GM12878 (cell line): ENCODE measurements around the gene SERTM2. TPM values are rescaled to one million over a fixed set of nuclear protein-coding genes. Genes with fewer than 3 reads are reported as not detected.

ENCODE experiments used
- ATAC-seq: fragments of 200-7000 bp; cut with Tn5 transposase; 3 replicates; pipeline ENCODE4 v1.9.1; 2020; ENCODE audit warnings: mild to moderate bottlenecking, moderate library complexity
- BruUV-seq: library from RNA; stranded (reverse); fragments of 400-500 nt; replicated peaks from 2 replicates; lab custom pipeline; 2021; lab: Mats Ljungman, UMichigan
- CTCF ChIA-PET: fragments of 300-600 bp; sonication (Branson Sonifier 250); formaldehyde crosslinking; extraction: SDS; loops from one replicate; lab custom pipeline; 2021; ENCODE audit warnings: inconsistent platforms; lab: Yijun Ruan, JAX
- POLR2A ChIA-PET: fragments of 350-600 bp; formaldehyde crosslinking; extraction: SDS; loops from one replicate; lab custom pipeline; 2021; ENCODE audit warnings: inconsistent platforms; lab: Charles Lee
- RAD21 ChIA-PET: fragments of 300-600 bp; sonication (Branson Sonifier 250); formaldehyde crosslinking; loops from one replicate; lab custom pipeline; 2023; ENCODE audit warnings: antibody characterized with exemption; ENCODE audit not compliant: unreplicated experiment; lab: Charles Lee
- SMC1A ChIA-PET: fragments of 300-600 bp; sonication (Branson Sonifier 250); formaldehyde crosslinking; loops from one replicate; lab custom pipeline; 2023; ENCODE audit not compliant: unreplicated experiment, uncharacterized antibody; lab: Charles Lee
- DNase-seq: peaks from one replicate; pipeline ENCODE4 v3.0.0-alpha.2; 2011; ENCODE audit warnings: low read depth, low spot score
- FAIRE-seq: peaks from 3 replicates; lab custom pipeline; 2011; peaks lifted over from hg19 to GRCh38; lab: Jason Lieb, UNC
- H2AFZ ChIP-seq: 2 replicates; pipeline ENCODE4 v1.6.0; 2011; ENCODE audit warnings: low read depth, low read length, control low read depth; ENCODE audit not compliant: control insufficient read depth
- H3K27ac ChIP-seq: 2 replicates; pipeline ENCODE4 v1.5.1; 2011; ENCODE audit warnings: control low read depth; ENCODE audit not compliant: control insufficient read depth, insufficient read depth
- H3K27me3 ChIP-seq, 2 experiments: replicated peaks in 1 of 2; 2 replicates each; pipeline versions ENCODE4 v1.6.0 to v1.6.1; 2011; ENCODE audit warnings: low read length in 1 of 2; ENCODE audit not compliant: control insufficient read depth in 2 of 2, insufficient read depth in 2 of 2
- H3K36me3 ChIP-seq, 2 experiments: 2 replicates each; pipeline ENCODE4 v1.5.1; 2011; ENCODE audit warnings: low read length in 1 of 2; ENCODE audit not compliant: control insufficient read depth in 2 of 2, insufficient read depth in 2 of 2
- H3K4me1 ChIP-seq: 2 replicates; pipeline ENCODE4 v1.6.1; 2011; ENCODE audit warnings: mild to moderate bottlenecking, low read length, moderate library complexity, mixed read lengths; ENCODE audit not compliant: control insufficient read depth, insufficient read depth
- H3K4me2 ChIP-seq: 2 replicates; pipeline ENCODE4 v1.6.0; 2011; ENCODE audit warnings: control low read depth; ENCODE audit not compliant: control insufficient read depth, insufficient read depth
- H3K4me3 ChIP-seq: fragments of 200-600 bp; sonication (generic); 2 replicates; pipeline ENCODE4 v1.5.1; 2016
- H3K79me2 ChIP-seq: 2 replicates; pipeline ENCODE4 v1.6.0; 2011; ENCODE audit warnings: low read length; ENCODE audit not compliant: control insufficient read depth, insufficient read depth
- H3K9ac ChIP-seq: 2 replicates; pipeline ENCODE4 v1.8.0; 2011; ENCODE audit warnings: low read length, control low read depth, mixed read lengths; ENCODE audit not compliant: control insufficient read depth, insufficient read depth
- H3K9me3 ChIP-seq: replicated peaks from 3 replicates; pipeline ENCODE4 v1.5.1; 2011; ENCODE audit warnings: mild to moderate bottlenecking, low read length; ENCODE audit not compliant: control insufficient read depth, insufficient read depth
- H4K20me1 ChIP-seq: 2 replicates; pipeline ENCODE4 v1.6.0; 2011; ENCODE audit not compliant: control insufficient read depth, insufficient read depth
- ATF7 ChIP-seq: fragments of 450-650 bp; IDR thresholded peaks from 2 replicates; pipeline ENCODE4 v1.6.1; 2016; ENCODE audit warnings: low read depth, mild to moderate bottlenecking
- BHLHE40 ChIP-seq, 2 experiments: fragments of 450-650 bp in 1 of 2; IDR thresholded peaks; 2 replicates each; pipeline ENCODE4 v1.6.1; 2011 to 2017; ENCODE audit warnings: low read depth in 2 of 2, borderline replicate concordance in 1 of 2, improper control_type of control experiment in 1 of 2, low read length in 1 of 2, mild to moderate bottlenecking in 1 of 2
- CHD2 ChIP-seq: IDR thresholded peaks from 2 replicates; pipeline ENCODE4 v1.6.1; 2011; ENCODE audit warnings: low read depth, low read length, improper control_type of control experiment, borderline replicate concordance
- NFYB ChIP-seq: IDR thresholded peaks from 2 replicates; pipeline ENCODE4 v1.6.1; 2011; ENCODE audit warnings: low read depth, mild to moderate bottlenecking, low read length, improper control_type of control experiment, moderate library complexity; ENCODE audit not compliant: insufficient read depth
- YBX1 ChIP-seq: fragments of 450-650 bp; IDR thresholded peaks from 2 replicates; pipeline ENCODE4 v1.6.1; 2016; ENCODE audit warnings: antibody characterized with exemption
- ZBTB40 ChIP-seq: fragments of 450-650 bp; IDR thresholded peaks from 2 replicates; pipeline ENCODE4 v1.6.1; 2016; ENCODE audit warnings: mild to moderate bottlenecking, moderate library complexity, borderline replicate concordance
- ZNF384 ChIP-seq: IDR thresholded peaks from 2 replicates; pipeline ENCODE4 v1.6.1; 2012; ENCODE audit warnings: low read depth, mild to moderate bottlenecking, low read length, improper control_type of control experiment, borderline replicate concordance
- in situ Hi-C: fragments of 300-500 bp; cut with MboI; formaldehyde crosslinking; loops from 9 replicates; pipeline ENCODE4 v1.14.3; 2018; ENCODE audit warnings: mixed read lengths
- intact Hi-C: fragments of 100-400 bp; cut with micrococcal nuclease; formaldehyde crosslinking; loops from one replicate; pipeline ENCODE4 v1.14.2; 2022; ENCODE audit not compliant: unreplicated experiment
- polyA plus RNA-seq, 11 experiments: library from polyadenylated mRNA; depleted of rRNA in 4 of 11; unstranded in 6 of 11; stranded (reverse) in 5 of 11; fragments of >200 nt; fragmentation: Nextera tagmentation in 4 of 11; fragmentation: Illumina TruSeq in 1 of 11; extraction: Ambion mirVana in 4 of 11; extraction: Trizol in 1 of 11; gene quantifications; 1 replicate in 1 of 11; 2 replicates in 10 of 11; pipeline versions ENCODE4 v1.2.1 to v1.2.3, GENCODE V29; 2011 to 2016; ENCODE audit warnings: inconsistent platforms in 2 of 11, missing spikeins in 2 of 11, low read depth in 1 of 11
- total RNA-seq, 4 experiments: library from RNA; depleted of rRNA in 3 of 4; stranded (reverse); fragments of >200 nt in 3 of 4; fragmentation: Illumina TruSeq in 1 of 4; extraction: Trizol in 1 of 4; gene quantifications; 2 replicates each; pipeline versions ENCODE4 v1.2.1 to v1.2.3, GENCODE V29; 2013 to 2021
- TF ChIP-seq, protein P1 (sequence below): IDR thresholded peaks from 2 replicates; pipeline ENCODE4 v1.6.1; 2012; ENCODE audit warnings: improper control_type of control experiment, low read depth, low read length; ENCODE audit not compliant: insufficient replicate concordance

The SERTM2 gene
- total and polyA plus RNA-seq, 10 of the 15 experiments (the other 5 are each of a cell fraction or from before 2014, with no cell fraction given): not detected

DNA sequence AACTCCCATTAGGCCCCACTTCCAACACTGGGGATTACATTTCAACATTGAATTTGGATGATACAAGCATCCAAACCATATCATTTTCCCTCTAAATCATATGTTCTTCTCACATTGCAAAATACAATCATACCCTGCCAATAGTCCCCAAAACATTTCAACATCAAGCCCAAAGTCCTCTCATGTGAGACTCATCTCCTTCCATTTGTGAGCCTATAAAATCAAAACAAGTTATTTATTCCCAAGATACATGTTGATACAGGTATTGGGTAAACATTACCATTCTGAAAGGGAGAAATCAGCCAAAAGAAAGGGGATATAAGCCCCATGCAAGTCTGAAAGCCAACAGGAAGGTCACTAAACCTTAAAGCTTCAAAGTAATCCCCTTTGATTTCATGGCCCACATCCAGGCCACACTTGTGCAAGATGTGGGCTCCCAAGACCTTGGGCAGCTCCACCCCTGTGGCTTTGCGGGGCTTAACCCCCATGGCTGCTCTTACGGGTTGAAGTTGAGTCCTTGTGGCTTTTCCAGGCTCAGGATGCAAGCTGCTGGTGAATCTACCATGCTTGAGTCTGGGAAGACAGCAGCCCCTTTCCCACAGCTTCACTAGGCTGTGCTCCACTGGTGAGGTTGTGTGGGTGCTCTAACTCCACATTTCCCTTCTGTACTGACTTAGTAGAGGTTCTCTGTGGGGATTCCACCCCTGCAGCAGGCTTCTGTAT lies 40.6 kb upstream of the SERTM2 start (continued):
- no peak for TF ChIP-seq CHD2
- TF ChIP-seq YBX1: no peak
- TF ChIP-seq ZNF384: no peak

GRCh38 chrX:111481896-111482295 lies 29.5 kb upstream of the SERTM2 start:
- SMC1A ChIA-PET: no interaction called here
- in situ Hi-C loops: no loop called here

More at GRCh38 chrX:111481896-111482295, 29.5 kb upstream of the SERTM2 start:
- DNase-seq (no peak), FAIRE-seq (no peak), ATAC-seq (no peak)
- H3K27ac ChIP-seq: no peak overlapping the region
- RAD21 ChIA-PET: no interaction called here
- H3K4me2 ChIP-seq: no peak overlapping the region
- H3K27me3 ChIP-seq: no peaks in the 10 kb centered on the region
- no peaks in the 10 kb centered on the region for H4K20me1 ChIP-seq
- intact Hi-C loops: no loop called here
- H3K36me3 ChIP-seq: no peaks in the 10 kb centered on the region
- no TSS peak for BruUV-seq
- H3K9ac ChIP-seq: no peak overlapping the region
- CTCF ChIA-PET: no interaction called here
- no peaks in the 10 kb centered on the region for H3K4me1 ChIP-seq
- POLR2A ChIA-PET: no interaction called here
- TF ChIP-seq, protein P1, sequence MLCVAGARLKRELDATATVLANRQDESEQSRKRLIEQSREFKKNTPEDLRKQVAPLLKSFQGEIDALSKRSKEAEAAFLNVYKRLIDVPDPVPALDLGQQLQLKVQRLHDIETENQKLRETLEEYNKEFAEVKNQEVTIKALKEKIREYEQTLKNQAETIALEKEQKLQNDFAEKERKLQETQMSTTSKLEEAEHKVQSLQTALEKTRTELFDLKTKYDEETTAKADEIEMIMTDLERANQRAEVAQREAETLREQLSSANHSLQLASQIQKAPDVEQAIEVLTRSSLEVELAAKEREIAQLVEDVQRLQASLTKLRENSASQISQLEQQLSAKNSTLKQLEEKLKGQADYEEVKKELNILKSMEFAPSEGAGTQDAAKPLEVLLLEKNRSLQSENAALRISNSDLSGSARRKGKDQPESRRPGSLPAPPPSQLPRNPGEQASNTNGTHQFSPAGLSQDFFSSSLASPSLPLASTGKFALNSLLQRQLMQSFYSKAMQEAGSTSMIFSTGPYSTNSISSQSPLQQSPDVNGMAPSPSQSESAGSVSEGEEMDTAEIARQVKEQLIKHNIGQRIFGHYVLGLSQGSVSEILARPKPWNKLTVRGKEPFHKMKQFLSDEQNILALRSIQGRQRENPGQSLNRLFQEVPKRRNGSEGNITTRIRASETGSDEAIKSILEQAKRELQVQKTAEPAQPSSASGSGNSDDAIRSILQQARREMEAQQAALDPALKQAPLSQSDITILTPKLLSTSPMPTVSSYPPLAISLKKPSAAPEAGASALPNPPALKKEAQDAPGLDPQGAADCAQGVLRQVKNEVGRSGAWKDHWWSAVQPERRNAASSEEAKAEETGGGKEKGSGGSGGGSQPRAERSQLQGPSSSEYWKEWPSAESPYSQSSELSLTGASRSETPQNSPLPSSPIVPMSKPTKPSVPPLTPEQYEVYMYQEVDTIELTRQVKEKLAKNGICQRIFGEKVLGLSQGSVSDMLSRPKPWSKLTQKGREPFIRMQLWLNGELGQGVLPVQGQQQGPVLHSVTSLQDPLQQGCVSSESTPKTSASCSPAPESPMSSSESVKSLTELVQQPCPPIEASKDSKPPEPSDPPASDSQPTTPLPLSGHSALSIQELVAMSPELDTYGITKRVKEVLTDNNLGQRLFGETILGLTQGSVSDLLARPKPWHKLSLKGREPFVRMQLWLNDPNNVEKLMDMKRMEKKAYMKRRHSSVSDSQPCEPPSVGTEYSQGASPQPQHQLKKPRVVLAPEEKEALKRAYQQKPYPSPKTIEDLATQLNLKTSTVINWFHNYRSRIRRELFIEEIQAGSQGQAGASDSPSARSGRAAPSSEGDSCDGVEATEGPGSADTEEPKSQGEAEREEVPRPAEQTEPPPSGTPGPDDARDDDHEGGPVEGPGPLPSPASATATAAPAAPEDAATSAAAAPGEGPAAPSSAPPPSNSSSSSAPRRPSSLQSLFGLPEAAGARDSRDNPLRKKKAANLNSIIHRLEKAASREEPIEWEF: no peak
- TF ChIP-seq NFYB (no peak), ATF7 (no peak), BHLHE40 (IDR thresholded peaks at IDR 0.05; ENCODE audit: borderline replicate concordance in 1 of 2, low read depth in 2 of 2, low read length in 1 of 2) (no peak), ZBTB40 (no peak)
- H3K9me3 ChIP-seq: no peaks in the 10 kb centered on the region
- H3K79me2 ChIP-seq: no peaks in the 10 kb centered on the region
- no peak overlapping the region for H2AFZ ChIP-seq
- H3K4me3 ChIP-seq: no peak overlapping the region
